ENCODE measurements around the gene EPS8L3.
"Not testable (repeated sequence)": the region's sequence is repeated elsewhere in the genome, so short reads cannot be mapped to it uniquely, and the experiment has no call there.

- TF ChIP-seq CTCF, POLR2A, POLR2AphosphoS5, EP300 (IDR thresholded peaks at IDR 0.05): not testable (repeated sequence)
Measured at GRCh38 chr1:109708949-109709348, 54.8 kb downstream of the EPS8L3 start.

Data from upper lobe of left lung (tissue), 4 donors.